DMS 273 (cell line): ENCODE measurements around the gene CARD8.
"Not testable (repeated sequence)": the region's sequence is repeated elsewhere in the genome, so short reads cannot be mapped to it uniquely, and the experiment has no call there.

Source experiments
- DNase-seq: peaks from one replicate; lab custom pipeline; 2025; ENCODE audit not compliant: unreplicated experiment; lab: John Stamatoyannopoulos, UW

Gene CARD8

GRCh38 chr19:48265326-48265725 is 9.6 kb upstream of the CARD8 start:
- peak; percentile 22 for DNase-seq

DNA sequence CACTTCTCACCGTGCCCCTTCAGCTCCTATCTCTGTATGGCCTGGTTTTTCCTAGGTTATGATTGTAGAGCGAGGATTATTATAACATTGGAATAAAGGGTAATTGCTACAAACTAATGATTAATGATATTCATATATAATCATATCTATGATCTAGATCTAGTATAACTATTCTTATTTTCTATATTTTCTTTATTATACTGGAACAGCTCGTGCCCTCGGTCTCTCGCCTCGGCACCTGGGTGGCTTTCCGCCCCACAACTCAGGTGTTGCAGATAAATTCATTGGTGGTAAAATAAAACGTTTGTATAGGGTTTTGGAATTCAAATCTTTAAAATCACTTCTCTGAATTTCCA is 4.6 kb upstream of the CARD8 start:
- not testable (repeated sequence) for DNase-seq

- DNase-seq: not testable (repeated sequence)
Measured at GRCh38 chr19:48258992-48259391, 3.3 kb upstream of the CARD8 start.

DNA sequence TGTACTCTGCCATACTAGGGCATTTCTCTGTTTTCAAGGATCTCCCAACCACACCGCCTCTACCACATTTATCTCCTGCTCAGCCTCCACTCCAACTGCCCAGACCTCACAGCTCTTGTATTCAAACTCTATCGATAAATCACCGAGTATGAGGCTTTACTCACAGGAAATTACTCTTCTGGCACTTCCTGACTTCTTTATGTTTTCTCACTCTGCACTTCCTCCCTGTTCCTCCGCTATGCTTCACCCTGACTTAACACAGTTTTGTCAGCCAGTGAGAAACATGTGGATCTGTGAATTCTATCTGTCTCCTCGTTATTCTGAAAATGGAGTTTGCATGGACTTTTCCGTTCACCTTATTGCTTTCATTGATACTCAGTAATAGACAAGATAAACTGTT is 2.6 kb upstream of the CARD8 start:
- DNase-seq: no peak

- no peak for DNase-seq
Measured at GRCh38 chr19:48254529-48254970, 1.2 kb downstream of the CARD8 start.

DNA sequence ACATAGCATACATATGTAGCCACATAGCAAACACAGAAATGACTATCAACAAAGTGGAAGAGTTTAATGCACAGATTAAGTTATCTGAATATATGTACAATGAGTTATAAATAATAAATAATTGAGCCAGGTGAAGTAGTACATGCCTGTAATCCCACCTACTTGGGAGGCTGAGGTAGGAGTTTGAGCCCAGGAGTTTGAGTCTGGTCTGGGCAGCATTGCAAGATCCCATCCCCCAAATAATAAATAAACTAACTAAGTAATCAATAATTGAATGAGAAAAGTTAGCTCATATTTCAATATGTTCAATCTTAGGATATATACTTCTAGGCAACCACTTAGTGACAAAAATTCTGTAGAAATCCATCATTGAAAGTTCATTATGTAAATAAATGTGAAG is 1.7 kb downstream of the CARD8 start:
- DNase-seq: no peak

DNA sequence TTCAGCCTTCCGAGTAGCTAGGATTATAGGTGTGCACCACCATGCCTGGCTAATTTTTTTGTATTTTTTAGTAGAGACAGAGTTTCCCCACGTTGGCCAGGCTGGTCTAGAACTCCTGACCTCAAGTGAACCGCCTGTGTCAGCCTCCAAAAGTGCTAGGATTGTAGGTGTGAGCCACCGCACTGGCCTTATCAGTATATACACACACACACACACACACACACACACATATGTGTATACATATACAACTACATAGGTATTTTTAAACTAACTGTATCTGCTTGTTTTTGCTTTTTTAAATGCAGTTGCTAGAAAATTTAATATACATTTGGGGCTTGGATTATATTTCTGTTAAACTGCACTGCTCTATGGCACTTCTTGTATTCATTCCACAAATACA is 3.1 kb downstream of the CARD8 start:
- DNase-seq: no peak

DNA sequence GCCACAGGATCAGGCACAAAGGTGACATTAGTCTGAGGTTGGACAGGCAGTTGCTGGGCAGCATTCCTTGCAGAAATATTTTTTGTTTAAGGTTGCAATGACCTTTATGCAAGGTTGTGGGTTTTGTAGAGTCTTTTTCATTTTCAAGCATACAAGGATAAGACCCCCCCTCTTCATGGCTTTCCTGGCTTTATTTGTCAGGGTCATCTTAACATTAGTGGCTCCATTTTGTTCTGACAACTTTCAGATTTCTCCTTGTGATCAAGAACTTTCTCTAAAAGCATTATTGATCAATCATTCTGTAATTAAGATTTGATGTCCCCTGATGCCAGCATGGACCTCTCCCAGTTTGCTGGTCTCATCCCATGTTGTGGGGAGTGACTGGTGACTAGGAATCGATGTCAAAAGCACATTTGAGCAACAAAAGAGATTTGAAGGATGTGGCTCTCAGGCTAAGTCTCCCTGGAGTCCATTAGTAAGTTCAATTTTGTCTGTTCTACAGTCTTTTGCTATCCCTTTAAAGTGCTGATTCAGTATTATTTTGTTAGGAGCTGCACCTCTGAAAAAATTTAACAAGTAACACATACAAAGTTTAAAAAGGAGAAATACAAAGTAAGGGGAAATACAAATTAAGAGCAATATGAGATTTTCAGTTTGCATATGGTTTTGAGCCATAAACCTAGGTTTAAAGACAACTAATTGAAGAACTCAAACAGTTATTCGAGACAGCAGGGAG is 5.3 kb downstream of the CARD8 start:
- DNase-seq: no peak

DNA sequence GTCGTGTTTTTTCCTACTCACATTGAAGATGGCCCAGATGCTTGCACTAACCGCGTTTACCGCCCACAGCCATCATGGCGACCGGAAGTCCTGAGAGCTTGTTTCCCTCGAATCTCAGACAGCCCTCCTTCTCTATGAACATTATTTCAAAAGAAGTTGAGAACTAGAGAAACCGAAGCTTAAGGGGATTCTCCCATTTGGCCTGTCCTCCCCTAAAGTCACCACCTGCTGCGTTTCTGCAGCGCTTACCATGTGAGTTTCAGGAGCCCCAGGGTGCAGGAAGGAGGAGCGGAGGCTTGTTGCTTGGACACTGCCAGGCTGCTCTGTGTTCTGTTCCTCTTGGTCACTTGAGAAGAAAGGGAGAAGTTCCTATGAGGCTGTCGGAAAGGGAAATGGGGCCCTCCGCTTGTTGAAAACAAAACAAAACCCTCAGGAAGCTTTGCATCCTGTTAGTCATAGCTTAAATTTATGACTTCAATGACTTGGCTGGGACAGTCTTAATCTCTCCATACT is 6.2 kb downstream of the CARD8 start:
- no peak for DNase-seq

GRCh38 chr19:48248081-48248833 is 7.5 kb downstream of the CARD8 start:
- no peak for DNase-seq

- no peak for DNase-seq
Measured at GRCh38 chr19:48247212-48247611, 8.5 kb downstream of the CARD8 start.

DNA sequence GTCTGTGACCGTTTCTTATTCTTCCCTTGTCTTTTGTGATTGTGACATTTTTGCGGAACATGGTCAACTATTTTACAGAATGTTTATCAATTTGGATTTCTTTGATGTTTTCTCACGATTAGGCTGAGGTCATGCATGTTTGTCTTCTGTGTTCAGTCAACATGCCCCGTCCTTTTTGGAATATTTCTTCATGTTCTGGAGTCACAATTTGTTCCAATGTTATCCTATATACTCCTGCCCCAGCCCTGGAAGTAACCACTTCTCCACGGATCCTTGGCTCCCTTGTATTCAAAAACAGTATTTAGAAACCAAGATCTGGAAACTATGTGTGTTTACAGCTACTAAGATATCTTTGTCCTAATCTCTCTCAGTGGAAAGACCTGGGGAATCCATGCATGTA is 9.6 kb downstream of the CARD8 start:
- DNase-seq: no peak

DNA sequence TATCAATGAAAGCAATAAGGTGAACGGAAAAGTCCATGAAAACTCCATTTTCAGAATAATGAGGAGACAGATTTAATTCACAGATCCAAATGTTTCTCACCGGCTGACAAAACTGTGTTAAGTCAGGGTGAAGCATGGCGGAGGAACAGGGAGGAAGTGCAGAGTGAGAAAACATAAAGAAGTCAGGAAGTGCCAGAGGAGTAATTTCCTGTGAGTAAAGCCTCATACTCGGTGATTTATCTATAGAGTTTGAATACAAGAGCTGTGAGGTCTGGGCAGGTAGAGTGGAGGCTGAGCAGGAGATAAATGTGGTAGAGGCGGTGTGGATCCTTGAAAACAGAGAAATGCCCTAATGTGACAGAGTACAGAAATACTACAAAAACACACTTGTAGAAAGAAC is 11.4 kb downstream of the CARD8 start:
- no peak for DNase-seq

DNA sequence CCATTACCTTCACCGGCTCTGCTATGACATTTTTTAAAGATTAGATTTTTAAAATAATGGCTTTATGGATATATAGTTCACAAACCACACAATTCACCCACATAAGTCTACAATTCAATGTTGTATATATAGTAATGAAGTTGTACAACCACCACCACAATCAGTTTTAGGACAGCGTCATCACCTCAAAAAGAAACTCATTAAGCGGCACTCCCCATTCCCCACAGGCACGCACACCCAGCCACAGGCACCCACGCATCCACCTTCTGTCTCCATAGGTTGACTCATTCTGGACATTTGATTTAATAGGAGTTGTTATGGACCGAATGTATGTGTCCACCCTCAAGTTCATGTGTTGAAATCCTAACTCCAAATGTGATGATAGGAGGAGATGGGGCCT is 13.9 kb downstream of the CARD8 start:
- DNase-seq: not testable (repeated sequence)

DNA sequence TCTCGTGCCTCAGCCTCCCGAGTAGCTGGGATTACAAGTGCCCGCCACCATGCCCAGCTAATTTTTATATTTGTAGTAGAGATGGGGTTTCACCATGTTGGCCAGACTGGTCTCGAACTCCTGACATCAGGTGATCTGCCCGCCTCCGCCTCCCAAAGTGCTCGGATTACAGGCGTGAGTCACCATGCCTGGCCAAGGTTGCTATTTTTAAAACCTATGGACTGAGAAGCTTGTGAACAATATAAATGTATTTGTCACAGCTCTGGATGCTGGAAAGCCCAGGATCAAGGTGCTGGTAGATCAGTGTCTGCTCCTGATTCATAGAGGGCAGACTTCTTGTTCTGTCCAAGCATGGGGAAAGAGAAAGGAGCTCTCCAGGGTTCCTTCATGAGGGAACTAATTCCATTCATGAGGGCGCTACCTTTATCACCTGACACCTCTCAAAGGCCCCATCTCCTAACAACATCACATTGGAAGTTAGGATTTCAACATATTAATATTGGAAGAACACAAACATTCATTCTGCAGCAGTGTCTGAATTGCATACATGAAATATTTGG is 16.1 kb downstream of the CARD8 start:
- DNase-seq: no peak

DNA sequence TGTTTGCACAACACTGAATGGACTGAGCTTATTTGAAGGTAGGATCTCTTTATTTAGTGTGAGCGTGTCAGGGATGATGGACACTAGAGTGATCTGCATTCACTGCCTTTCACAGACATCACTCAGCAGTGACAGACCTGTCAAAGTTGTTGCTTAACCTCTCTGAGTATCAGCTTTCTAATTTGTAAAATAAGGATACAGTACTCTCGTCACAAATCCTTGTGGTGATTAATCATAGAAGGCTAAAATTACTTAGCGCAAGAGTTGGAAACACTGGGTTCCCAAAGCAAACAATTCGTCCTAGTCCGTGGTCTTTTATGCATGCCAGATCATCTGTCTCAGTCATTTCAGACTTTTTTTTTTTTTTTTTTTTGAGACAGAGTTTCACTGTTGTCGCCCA is 16.6 kb downstream of the CARD8 start:
- no peak for DNase-seq

- DNase-seq: no peak
Measured at GRCh38 chr19:48237057-48237456, 18.7 kb downstream of the CARD8 start.

DNA sequence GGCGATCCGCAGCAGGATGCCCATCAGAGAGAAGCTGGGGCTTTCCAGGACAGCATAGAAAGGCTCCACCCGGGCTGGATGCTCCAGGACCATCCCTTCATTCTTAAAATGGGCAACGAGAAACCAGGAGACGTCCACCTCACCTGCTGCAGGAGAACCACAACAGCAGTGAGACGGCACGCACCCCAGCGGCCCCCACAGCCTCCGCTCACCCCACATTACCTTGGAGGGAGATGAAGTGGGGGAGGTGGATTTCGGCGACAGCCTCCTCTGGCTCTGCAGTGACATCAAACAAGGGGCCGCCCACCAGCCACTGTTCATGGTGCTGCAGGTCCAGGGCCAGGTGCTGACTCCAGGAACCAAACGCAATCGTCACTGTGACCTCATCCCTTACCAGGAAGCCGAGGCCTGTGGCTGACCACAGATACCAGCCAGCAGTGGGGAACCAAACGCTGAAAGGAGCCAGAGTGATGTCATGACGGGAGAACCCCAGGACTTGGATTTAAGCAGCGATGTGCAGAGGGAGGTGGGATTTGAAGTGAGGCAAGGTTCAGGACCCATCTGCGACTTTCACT is 25.1 kb downstream of the CARD8 start:
- no peak for DNase-seq

DNA sequence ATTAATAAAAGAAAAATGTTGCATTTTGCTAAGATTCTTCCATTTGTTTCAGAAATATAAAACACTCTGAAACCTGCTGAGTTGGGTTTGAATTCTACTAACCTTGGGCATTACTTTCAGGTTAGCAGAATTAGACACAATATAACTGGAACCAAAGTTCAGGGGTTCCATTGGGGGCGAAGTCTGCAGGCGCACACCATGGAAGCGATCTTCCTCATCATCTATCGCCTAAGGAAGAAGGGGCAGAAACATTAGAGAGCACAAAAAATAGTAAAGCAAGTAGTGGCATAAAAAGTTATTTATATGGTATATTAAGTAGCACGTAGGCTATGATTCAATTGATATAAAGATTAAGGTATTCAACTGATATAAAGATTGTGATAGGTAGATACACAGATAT is 34.1 kb downstream of the CARD8 start:
- peak; percentile 11 for DNase-seq

DNA sequence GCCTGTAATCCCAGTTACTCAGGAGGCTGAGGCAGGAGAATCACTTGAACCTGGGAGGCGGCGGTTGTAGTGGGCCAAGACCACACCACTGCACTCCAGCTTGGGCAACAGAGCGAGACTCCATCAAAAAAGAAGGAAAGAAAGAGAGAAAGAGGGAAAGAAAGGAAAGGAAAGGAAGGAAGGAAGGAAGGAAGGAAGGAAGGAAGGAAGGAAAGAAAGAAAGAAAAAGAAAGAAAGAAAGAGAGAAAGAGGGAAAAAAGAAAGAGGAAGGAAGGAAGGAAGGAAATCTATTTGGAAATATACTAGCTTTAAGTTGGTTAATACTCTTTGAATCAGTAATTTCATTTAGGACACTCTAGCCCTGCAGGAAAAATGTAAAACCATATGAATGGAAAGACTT is 34.9 kb downstream of the CARD8 start:
- not testable (repeated sequence) for DNase-seq

DNA sequence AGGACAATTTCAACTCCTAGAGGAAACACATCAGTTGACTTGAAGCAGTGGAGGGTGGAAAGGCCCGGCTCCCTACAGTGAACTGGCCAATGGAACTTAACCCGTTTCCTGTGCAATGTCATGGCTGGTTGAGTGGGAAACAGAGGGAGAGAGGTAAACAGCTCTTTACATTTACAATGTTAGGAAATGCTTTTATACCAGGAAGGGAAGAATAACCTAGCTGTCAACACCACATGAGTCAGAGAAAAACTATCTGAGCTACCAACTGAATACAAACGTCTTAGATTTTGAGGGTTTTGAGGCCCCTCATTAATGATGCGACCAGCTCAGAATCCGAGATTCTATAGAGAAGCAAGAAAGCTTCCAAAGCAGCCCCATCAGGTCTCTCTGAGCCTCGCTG is 36.7 kb downstream of the CARD8 start:
- no peak for DNase-seq

DNA sequence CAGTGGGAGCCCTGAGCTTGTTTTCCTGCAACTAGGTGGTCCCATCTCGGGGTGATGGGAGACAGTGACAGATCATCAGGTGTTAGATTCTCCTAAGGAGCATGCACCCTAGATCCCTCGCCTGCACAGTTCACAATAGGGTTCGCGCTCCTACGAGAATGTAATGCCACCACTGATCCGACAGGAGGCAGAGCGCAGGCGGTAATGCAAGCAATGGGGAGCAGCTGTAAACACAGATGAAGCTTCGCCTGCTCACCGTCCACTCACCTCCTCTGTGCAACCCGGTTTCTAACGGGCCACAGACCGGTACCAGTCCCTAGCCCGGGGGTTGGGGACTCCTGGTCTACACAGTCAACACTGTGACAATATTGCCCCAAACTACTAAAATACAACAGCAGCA is 38.8 kb downstream of the CARD8 start:
- no peak for DNase-seq
